Glutamatergic neuron (in vitro differentiated cells): ENCODE results near the gene MEP1A. TPM values are rescaled to one million over a fixed set of nuclear protein-coding genes. Genes with fewer than 3 reads are reported as not detected.
"Not testable (repeated sequence)": the region's sequence is repeated elsewhere in the genome, so short reads cannot be mapped to it uniquely, and the experiment has no call there.

Source experiments
- DNase-seq: peaks from one replicate; pipeline ENCODE4 v3.0.0; 2022
- H3K27ac Mint-ChIP-seq: one replicate; pipeline ENCODE4 v1.8.0; 2020; ENCODE audit warnings: mild to moderate bottlenecking, mixed read lengths, inconsistent platforms; ENCODE audit not compliant: unreplicated experiment
- H3K27me3 Mint-ChIP-seq: one replicate; pipeline ENCODE4 v1.8.0; 2020; ENCODE audit warnings: mild to moderate bottlenecking, moderate library complexity, mixed read lengths, inconsistent platforms; ENCODE audit not compliant: unreplicated experiment
- H3K36me3 Mint-ChIP-seq: one replicate; pipeline ENCODE4 v1.8.0; 2020; ENCODE audit warnings: mild to moderate bottlenecking, mixed read lengths, inconsistent platforms; ENCODE audit not compliant: unreplicated experiment
- H3K4me1 Mint-ChIP-seq: one replicate; pipeline ENCODE4 v1.8.0; 2020; ENCODE audit warnings: mild to moderate bottlenecking, low read depth, mixed read lengths, inconsistent platforms; ENCODE audit not compliant: unreplicated experiment
- H3K4me3 Mint-ChIP-seq: one replicate; pipeline ENCODE4 v1.8.0; 2020; ENCODE audit warnings: mild to moderate bottlenecking, mixed read lengths, inconsistent platforms; ENCODE audit not compliant: unreplicated experiment
- H3K9me3 Mint-ChIP-seq: one replicate; pipeline ENCODE4 v1.8.0; 2020; ENCODE audit warnings: mild to moderate bottlenecking, moderate library complexity, mixed read lengths, inconsistent platforms; ENCODE audit not compliant: unreplicated experiment
- CTCF ChIP-seq: fragments of 200-600 bp; sonication (generic); IDR thresholded peaks from one replicate; pipeline ENCODE4 v1.5.0; 2021; ENCODE audit not compliant: partially characterized antibody, unreplicated experiment
- long read RNA-seq: library from polyadenylated mRNA; unstranded; transcript quantifications from one replicate; pipeline ENCODE4 v2.0.0, GENCODE V29; 2020; ENCODE audit not compliant: unreplicated experiment
- total RNA-seq: library from RNA; stranded (reverse); fragmentation: NEBNext Ultra II Directional; extraction: Animal tissue kit (Norgen Biotek cat#: 25700); gene quantifications from one replicate; pipeline ENCODE4 v1.2.1, GENCODE V29; 2021; ENCODE audit not compliant: unreplicated experiment

MEP1A gene, protein sequence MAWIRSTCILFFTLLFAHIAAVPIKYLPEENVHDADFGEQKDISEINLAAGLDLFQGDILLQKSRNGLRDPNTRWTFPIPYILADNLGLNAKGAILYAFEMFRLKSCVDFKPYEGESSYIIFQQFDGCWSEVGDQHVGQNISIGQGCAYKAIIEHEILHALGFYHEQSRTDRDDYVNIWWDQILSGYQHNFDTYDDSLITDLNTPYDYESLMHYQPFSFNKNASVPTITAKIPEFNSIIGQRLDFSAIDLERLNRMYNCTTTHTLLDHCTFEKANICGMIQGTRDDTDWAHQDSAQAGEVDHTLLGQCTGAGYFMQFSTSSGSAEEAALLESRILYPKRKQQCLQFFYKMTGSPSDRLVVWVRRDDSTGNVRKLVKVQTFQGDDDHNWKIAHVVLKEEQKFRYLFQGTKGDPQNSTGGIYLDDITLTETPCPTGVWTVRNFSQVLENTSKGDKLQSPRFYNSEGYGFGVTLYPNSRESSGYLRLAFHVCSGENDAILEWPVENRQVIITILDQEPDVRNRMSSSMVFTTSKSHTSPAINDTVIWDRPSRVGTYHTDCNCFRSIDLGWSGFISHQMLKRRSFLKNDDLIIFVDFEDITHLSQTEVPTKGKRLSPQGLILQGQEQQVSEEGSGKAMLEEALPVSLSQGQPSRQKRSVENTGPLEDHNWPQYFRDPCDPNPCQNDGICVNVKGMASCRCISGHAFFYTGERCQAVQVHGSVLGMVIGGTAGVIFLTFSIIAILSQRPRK
- total RNA-seq = not detected
- long read RNA-seq = 0 reads

DNA sequence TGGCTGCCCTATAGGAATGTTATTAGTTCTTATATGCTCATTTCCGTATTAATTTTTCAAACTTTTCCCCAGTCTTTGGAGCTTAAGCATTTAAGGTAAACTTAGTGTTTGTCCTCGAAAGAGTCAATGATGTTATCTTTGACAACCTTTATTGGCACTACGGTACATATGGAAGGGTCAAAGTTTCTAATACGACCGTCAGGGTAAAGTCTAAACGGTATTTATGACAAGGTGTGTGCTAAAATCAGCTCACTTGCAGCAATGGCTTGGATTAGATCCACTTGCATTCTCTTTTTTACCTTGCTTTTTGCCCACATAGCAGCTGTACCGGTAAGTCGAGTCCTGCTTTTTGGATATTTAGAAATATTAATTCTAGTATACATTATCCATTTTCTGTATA is at the start of gene MEP1A:
MEP1A (plus strand) TSS at position 252 of the 400 bp plus-strand sequence; CDS start at position 262, 10 bp downstream.
- H3K4me1 Mint-ChIP-seq = no peaks in the 10 kb centered on the region
- H3K27ac Mint-ChIP-seq = no peak within 1 kb of the TSS
- no peaks in the 10 kb centered on the region for H3K27me3 Mint-ChIP-seq
- H3K9me3 Mint-ChIP-seq = no peaks in the 10 kb centered on the region
- H3K36me3 Mint-ChIP-seq = no peaks in the 10 kb centered on the region
- no peak for TF ChIP-seq CTCF
- no peak for DNase-seq
- H3K4me3 Mint-ChIP-seq = no peak within 1 kb of the TSS

GRCh38 chr6:46743425-46744158 is 49.6 kb upstream of the MEP1A start:
- H3K36me3 Mint-ChIP-seq = no peaks in the 10 kb centered on the region
- no peak for TF ChIP-seq CTCF
- H3K4me1 Mint-ChIP-seq = no peaks in the 10 kb centered on the region
- H3K4me3 Mint-ChIP-seq = no peak overlapping the region
- H3K9me3 Mint-ChIP-seq = no peaks in the 10 kb centered on the region
- DNase-seq = no peak
- H3K27me3 Mint-ChIP-seq = no peaks in the 10 kb centered on the region
- no peak overlapping the region for H3K27ac Mint-ChIP-seq

DNA sequence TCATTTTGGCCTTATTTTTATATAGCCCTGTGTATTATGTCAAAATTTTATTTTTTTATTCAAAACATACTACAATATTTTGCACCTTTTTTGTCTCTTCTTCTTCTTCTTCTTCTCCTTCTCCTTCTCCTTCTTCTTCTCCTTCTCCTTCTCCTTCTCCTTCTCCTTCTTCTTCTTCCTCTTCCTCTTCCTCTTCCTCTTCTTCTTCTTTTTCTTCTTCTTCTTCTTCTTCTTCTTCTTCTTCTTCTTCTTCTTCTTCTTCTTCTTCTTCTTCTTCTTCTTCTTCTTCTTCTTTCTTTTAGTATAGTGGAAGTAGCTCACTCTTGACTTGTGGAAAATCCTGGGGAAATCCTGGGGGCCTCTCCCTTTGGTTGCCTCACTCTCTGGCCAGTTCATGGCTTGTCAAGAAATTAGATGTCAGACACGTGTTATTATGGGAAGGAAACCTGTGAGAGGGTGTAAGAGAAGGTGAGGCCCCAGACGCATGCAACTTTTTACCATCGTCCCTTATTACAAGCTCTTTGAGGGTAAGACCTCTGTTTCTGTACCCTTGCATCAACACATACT is 48.9 kb upstream of the MEP1A start:
- not testable (repeated sequence) for H3K9me3 Mint-ChIP-seq, DNase-seq, H3K4me3 Mint-ChIP-seq, H3K4me1 Mint-ChIP-seq, H3K36me3 Mint-ChIP-seq, H3K27ac Mint-ChIP-seq, H3K27me3 Mint-ChIP-seq

DNA sequence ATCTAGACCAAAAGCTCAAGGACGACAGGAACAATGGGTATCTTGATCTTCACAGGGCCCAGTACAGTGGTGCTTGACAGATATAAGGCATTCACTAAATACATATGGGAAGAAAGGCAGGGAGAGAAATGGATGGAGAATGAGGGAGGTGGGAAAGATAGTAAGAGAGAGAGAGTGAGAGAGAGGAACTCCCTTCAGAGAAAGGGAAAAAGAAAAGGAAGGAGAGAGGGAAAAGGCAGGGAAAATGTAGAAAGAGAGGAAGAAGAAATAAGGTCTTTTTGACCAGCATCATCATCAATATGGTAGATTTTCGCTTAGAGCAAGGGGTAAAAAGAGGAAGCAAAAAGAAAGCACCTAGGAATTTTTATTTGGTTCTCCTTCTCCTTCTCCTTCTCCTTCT is 47.2 kb upstream of the MEP1A start:
- no peak for TF ChIP-seq CTCF
- no peak overlapping the region for H3K27ac Mint-ChIP-seq

DNA sequence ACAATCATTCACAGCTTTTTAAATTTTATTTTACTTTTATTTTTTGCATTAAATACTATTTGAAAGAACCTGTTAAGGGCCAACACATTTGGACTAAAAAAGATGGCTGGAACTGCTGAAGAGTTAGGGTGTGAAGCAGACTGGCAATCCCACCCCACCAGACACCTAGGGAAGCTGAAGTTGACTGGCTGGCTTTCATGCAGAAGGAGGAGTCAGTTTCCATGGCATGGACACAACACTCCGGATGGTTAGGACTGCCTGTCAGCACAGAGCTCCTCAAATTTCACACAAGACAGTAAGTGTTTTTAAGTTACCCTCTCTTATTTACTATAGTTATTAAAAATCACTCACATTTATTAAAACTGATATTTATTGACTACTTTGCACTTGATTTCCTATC is 46.5 kb upstream of the MEP1A start, which contains the start of gene ANKRD66:
ANKRD66 (plus strand) TSS at position 238 of the 400 bp plus-strand sequence. CDS start 5,016 bp downstream, outside the sequence.
- H3K27me3 Mint-ChIP-seq = no peaks in the 10 kb centered on the region
- no peaks in the 10 kb centered on the region for H3K36me3 Mint-ChIP-seq
- no peak within 1 kb of the TSS for H3K27ac Mint-ChIP-seq
- no peak for TF ChIP-seq CTCF
- H3K4me3 Mint-ChIP-seq = no peak within 1 kb of the TSS
- no peaks in the 10 kb centered on the region for H3K4me1 Mint-ChIP-seq
- no peaks in the 10 kb centered on the region for H3K9me3 Mint-ChIP-seq
- no peak for DNase-seq

More for the DNA sequence above, 47.2 kb upstream of the MEP1A start:
- H3K36me3 Mint-ChIP-seq = no peaks in the 10 kb centered on the region
- no peaks in the 10 kb centered on the region for H3K9me3 Mint-ChIP-seq
- no peaks in the 10 kb centered on the region for H3K4me1 Mint-ChIP-seq
- H3K27me3 Mint-ChIP-seq = no peaks in the 10 kb centered on the region
- H3K4me3 Mint-ChIP-seq = no peak overlapping the region
- no peak for DNase-seq
